Kidney (tissue), 14 donors: ENCODE data around the gene CAPN7. TPM values are rescaled to one million over a fixed set of nuclear protein-coding genes. Genes with fewer than 3 reads are reported as not detected.

Experiments
- DNase-seq, 5 donors: peaks; one replicate each; pipeline ENCODE4 v3.0.0-alpha.2; 2013 to 2020
- FAIRE-seq: peaks from 2 replicates; lab custom pipeline; 2012; peaks lifted over from hg19 to GRCh38; lab: Jason Lieb, UNC
- H3K27ac ChIP-seq, 2 donors: one replicate each; pipeline ENCODE4 v1.7.0; 2013; ENCODE audit warnings: low read depth in 2 of 2, low read length in 2 of 2, inconsistent platforms in 1 of 2
- H3K27me3 ChIP-seq: one replicate; pipeline ENCODE4 v1.7.1; 2013; ENCODE audit warnings: low read length, inconsistent platforms; ENCODE audit not compliant: control insufficient read depth, insufficient read depth
- H3K36me3 ChIP-seq, 3 donors: one replicate each; pipeline versions ENCODE4 v1.7.0 to v1.7.1; 2013; ENCODE audit warnings: low read length in 3 of 3, control low read depth in 1 of 3, inconsistent platforms in 1 of 3; ENCODE audit not compliant: insufficient read depth in 3 of 3, control insufficient read depth in 2 of 3
- H3K4me1 ChIP-seq, 3 donors: one replicate each; pipeline versions ENCODE4 v1.7.0 to v1.7.1; 2013; ENCODE audit warnings: low read length in 3 of 3, inconsistent platforms in 1 of 3, low read depth in 1 of 3; ENCODE audit not compliant: control insufficient read depth in 2 of 3, insufficient read depth in 2 of 3
- H3K4me3 ChIP-seq, 3 donors: one replicate each; pipeline versions ENCODE4 v1.7.0 to v1.8.1; 2013; ENCODE audit warnings: low read length in 3 of 3, control low read depth in 1 of 3, inconsistent platforms in 1 of 3
- H3K9ac ChIP-seq, 3 donors: one replicate each; pipeline versions ENCODE4 v1.7.0 to v1.7.1; 2013; ENCODE audit warnings: low read length in 3 of 3, control low read depth in 1 of 3, inconsistent platforms in 1 of 3
- H3K9me3 ChIP-seq, 3 donors: one replicate each; pipeline versions ENCODE4 v1.7.0 to v1.7.1; 2013; ENCODE audit warnings: low read length in 3 of 3, control low read depth in 1 of 3, inconsistent platforms in 1 of 3; ENCODE audit not compliant: control insufficient read depth in 2 of 3, insufficient read depth in 1 of 3
- intact Hi-C: fragments of 100-400 bp; cut with DNase I; formaldehyde crosslinking; loops from one replicate; pipeline ENCODE4 v1.11.1; 2022
- polyA plus RNA-seq: library from polyadenylated mRNA; stranded (reverse); fragments of 350-450 nt; fragmentation: Illumina TruSeq; extraction: RNeasy Lipid Tissue Mini Kit (QIAGEN cat#74804); gene quantifications from one replicate; pipeline ENCODE4 v1.2.3, GENCODE V29; 2014; ENCODE audit warnings: low read depth, low replicate concordance; ENCODE audit not compliant: insufficient read depth
- total RNA-seq: library from RNA; stranded (reverse); fragmentation: NEBNext Ultra II Directional; extraction: Animal tissue kit (Norgen Biotek cat#: 25700); gene quantifications from one replicate; pipeline ENCODE4 v1.2.1, GENCODE V29; 2021
- TF ChIP-seq, protein P1 (sequence below): IDR thresholded peaks from 3 replicates; pipeline ENCODE4 v1.5.1; 2012; ENCODE audit warnings: mild to moderate bottlenecking, moderate library complexity, borderline replicate concordance; ENCODE audit not compliant: insufficient read depth; ENCODE audit errors: extremely low read depth
- donor health status: control.
- donor health status: control.
- donor health status: control.
- donor health status: control.
- donor health status: control.
- donor health status: DM: yes; HTN: yes; CAD: no.
- donor health status: Normal renal cell carcinoma (clear cell type).

CAPN7 gene
- total and polyA plus RNA-seq, 2 donors from 2014 or later, result 14.9 to 40.7 TPM

GRCh38 chr3:15215996-15216395 is 9.9 kb downstream of the CAPN7 start:
- TF ChIP-seq, protein P1, sequence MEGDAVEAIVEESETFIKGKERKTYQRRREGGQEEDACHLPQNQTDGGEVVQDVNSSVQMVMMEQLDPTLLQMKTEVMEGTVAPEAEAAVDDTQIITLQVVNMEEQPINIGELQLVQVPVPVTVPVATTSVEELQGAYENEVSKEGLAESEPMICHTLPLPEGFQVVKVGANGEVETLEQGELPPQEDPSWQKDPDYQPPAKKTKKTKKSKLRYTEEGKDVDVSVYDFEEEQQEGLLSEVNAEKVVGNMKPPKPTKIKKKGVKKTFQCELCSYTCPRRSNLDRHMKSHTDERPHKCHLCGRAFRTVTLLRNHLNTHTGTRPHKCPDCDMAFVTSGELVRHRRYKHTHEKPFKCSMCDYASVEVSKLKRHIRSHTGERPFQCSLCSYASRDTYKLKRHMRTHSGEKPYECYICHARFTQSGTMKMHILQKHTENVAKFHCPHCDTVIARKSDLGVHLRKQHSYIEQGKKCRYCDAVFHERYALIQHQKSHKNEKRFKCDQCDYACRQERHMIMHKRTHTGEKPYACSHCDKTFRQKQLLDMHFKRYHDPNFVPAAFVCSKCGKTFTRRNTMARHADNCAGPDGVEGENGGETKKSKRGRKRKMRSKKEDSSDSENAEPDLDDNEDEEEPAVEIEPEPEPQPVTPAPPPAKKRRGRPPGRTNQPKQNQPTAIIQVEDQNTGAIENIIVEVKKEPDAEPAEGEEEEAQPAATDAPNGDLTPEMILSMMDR, result no peak
- Histone ChIP-seq H3K4me1 (no peaks in the 10 kb centered on the region), H3K9ac (no peak overlapping the region), H3K4me3 (no peak overlapping the region), H3K9me3 (no peaks in the 10 kb centered on the region), H3K27me3 (no peaks in the 10 kb centered on the region), H3K27ac (no peak overlapping the region), H3K36me3 (peaks cover 4 to 42% (median 31%) of the 10 kb centered on the region in 3 donors)
- DNase-seq, result no peak
- FAIRE-seq, result no peak
- intact Hi-C loops, result no loop called here

GRCh38 chr3:15216501-15216900 is 10.5 kb downstream of the CAPN7 start:
- Histone ChIP-seq H3K27me3 (no peaks in the 10 kb centered on the region), H3K36me3 (peaks cover 4 to 42% (median 31%) of the 10 kb centered on the region in 3 donors), H3K9ac (no peak overlapping the region), H3K27ac (no peak overlapping the region), H3K4me3 (no peak overlapping the region), H3K9me3 (no peaks in the 10 kb centered on the region), H3K4me1 (no peaks in the 10 kb centered on the region)
- FAIRE-seq (no peak), DNase-seq (no peak)
- TF ChIP-seq, protein P1, result no peak
- intact Hi-C loops, result no loop called here

GRCh38 chr3:15217011-15217671 is 11.1 kb downstream of the CAPN7 start:
- FAIRE-seq, result no peak
- H3K4me1 ChIP-seq, result no peaks in the 10 kb centered on the region
- no peaks in the 10 kb centered on the region for H3K27me3 ChIP-seq
- no peak overlapping the region for H3K4me3 ChIP-seq
- no peak overlapping the region for H3K27ac ChIP-seq
- TF ChIP-seq, protein P1, result no peak
- no peak overlapping the region for H3K9ac ChIP-seq
- no peak for DNase-seq
- intact Hi-C loops, result no loop called here
- peaks cover 3 to 43% (median 32%) of the 10 kb centered on the region in 3 donors for H3K36me3 ChIP-seq
- H3K9me3 ChIP-seq, result no peaks in the 10 kb centered on the region
